LNCAP (cell line): Measurements from ENCODE around the gene RASGEF1B.

ENCODE experiments used
- CTCF ChIP-seq: fragments of 450-650 bp; IDR thresholded peaks from 2 replicates; pipeline ENCODE4 v1.5.1; 2017; ENCODE audit warnings: mild to moderate bottlenecking

RASGEF1B gene

GRCh38 chr4:81457345-81457744, 14.4 kb downstream of the RASGEF1B start:
- no peak for TF ChIP-seq CTCF

GRCh38 chr4:81455897-81456296, 15.8 kb downstream of the RASGEF1B start:
- no peak for TF ChIP-seq CTCF

- no peak for TF ChIP-seq CTCF
Measured at GRCh38 chr4:81454948-81455347, 16.8 kb downstream of the RASGEF1B start.

GRCh38 chr4:81454499-81454898, 17.2 kb downstream of the RASGEF1B start:
- TF ChIP-seq CTCF: no peak

GRCh38 chr4:81453024-81453423, 18.7 kb downstream of the RASGEF1B start:
- no peak for TF ChIP-seq CTCF

GRCh38 chr4:81452452-81453006, 19.2 kb downstream of the RASGEF1B start:
- no peak for TF ChIP-seq CTCF

- no peak for TF ChIP-seq CTCF
Measured at GRCh38 chr4:81449015-81449414, 22.7 kb downstream of the RASGEF1B start.

- TF ChIP-seq CTCF: no peak
Measured at GRCh38 chr4:81447566-81448229, 24.0 kb downstream of the RASGEF1B start.
